Neutrophil (primary cell): ENCODE results near the gene CCL28.

Experiments used
- H3K27ac ChIP-seq: fragments of 200-600 bp; sonication (generic); 2 replicates; pipeline ENCODE4 v1.5.1; 2016; ENCODE audit warnings: mild to moderate bottlenecking, moderate library complexity
- H3K27me3 ChIP-seq: fragments of 200-600 bp; sonication (generic); 2 replicates; pipeline ENCODE4 v1.6.0; 2016; ENCODE audit warnings: mild to moderate bottlenecking
- H3K36me3 ChIP-seq: fragments of 200-600 bp; sonication (generic); 2 replicates; pipeline ENCODE4 v1.5.1; 2017
- H3K4me1 ChIP-seq, 2 experiments: fragments of 200-600 bp in 1 of 2; sonication (generic) in 1 of 2; 1 replicate in 1 of 2; 2 replicates in 1 of 2; pipeline versions ENCODE4 v1.5.1 to v1.6.1; 2013 to 2016; ENCODE audit warnings: low read depth in 1 of 2, low read length in 1 of 2, mild to moderate bottlenecking in 1 of 2, moderate library complexity in 1 of 2; ENCODE audit not compliant: control insufficient read depth in 1 of 2, insufficient read depth in 1 of 2
- H3K4me3 ChIP-seq, 2 experiments: fragments of 200-600 bp in 1 of 2; sonication (generic) in 1 of 2; 1 replicate in 1 of 2; 2 replicates in 1 of 2; pipeline ENCODE4 v1.5.1; 2013 to 2016; ENCODE audit warnings: low read depth in 1 of 2, low read length in 1 of 2, mild to moderate bottlenecking in 1 of 2, moderate library complexity in 1 of 2
- H3K9me3 ChIP-seq: fragments of 200-600 bp; sonication (generic); 2 replicates; pipeline ENCODE4 v1.5.1; 2016
- CTCF ChIP-seq: fragments of 200-600 bp; sonication (generic); IDR thresholded peaks from 2 replicates; pipeline ENCODE4 v1.5.1; 2016; ENCODE audit warnings: antibody characterized with exemption

CCL28 gene

DNA sequence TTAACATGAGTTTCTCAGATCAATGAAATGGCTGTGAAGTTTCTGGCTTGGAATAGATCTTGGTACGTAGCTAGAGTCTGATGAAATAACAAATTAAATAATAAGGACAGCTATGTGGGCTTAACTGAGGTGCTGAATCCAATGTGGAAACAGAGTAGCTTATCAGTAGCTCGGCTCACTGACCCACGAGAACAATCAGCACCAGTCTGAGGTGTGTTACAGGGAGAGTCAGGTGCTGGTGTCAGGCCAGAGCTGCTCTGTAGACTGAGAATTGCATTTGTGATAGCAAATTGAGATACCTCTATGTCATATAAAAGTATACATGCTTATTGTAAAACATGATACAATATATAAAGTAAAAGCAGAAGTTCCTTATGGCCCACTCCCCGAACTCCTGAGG lies 21.2 kb upstream of the CCL28 start:
- no peak overlapping the region for H3K27ac ChIP-seq
- TF ChIP-seq CTCF = no peak
- H3K4me1 ChIP-seq = no peaks in the 10 kb centered on the region
- no peaks in the 10 kb centered on the region for H3K27me3 ChIP-seq
- H3K4me3 ChIP-seq = no peak overlapping the region
- no peaks in the 10 kb centered on the region for H3K9me3 ChIP-seq
- H3K36me3 ChIP-seq = no peaks in the 10 kb centered on the region

DNA sequence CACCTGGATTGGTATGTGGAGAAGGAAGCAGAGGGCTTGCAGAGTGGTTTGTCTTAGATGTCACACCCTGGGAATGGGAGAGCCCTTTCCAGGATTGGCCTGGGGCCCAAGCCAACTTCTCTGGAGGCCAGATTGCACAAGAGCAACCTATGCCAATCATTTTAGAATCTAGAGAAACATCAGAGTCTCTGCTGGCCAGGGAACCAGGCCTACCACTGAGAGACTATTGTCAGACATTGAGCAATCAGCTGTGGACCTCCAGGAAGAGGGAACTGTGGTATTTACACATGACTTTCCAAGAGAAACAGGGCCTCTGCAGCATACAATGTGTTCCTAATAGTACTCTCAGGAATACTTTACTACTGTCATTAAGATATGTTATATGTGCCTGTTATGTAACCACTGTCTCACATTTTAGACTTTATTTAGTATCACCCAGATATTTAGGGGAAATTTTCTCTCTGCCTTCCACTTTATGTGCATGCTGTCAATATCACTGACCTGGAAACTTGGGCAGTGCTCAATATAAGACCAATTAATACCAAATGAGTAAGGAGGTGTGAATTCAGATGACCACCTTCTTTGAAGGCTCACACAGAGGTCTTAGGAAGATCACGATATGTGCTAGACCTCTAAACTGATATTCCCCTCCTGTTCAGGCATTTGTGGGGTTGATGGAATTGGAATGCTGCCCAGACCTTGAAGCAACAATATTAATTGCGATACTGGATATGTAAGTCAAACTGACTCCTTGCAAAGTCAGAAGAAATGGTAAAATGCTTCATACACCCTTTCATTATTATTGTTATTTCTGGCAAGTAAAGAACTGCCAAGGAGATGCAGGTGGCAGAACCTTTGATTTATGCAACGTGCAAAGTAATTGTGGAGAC lies 20.5 kb upstream of the CCL28 start:
- TF ChIP-seq CTCF = no peak
- no peaks in the 10 kb centered on the region for H3K4me1 ChIP-seq
- no peak overlapping the region for H3K27ac ChIP-seq
- no peak overlapping the region for H3K4me3 ChIP-seq
- no peaks in the 10 kb centered on the region for H3K36me3 ChIP-seq
- no peaks in the 10 kb centered on the region for H3K9me3 ChIP-seq
- no peaks in the 10 kb centered on the region for H3K27me3 ChIP-seq

DNA sequence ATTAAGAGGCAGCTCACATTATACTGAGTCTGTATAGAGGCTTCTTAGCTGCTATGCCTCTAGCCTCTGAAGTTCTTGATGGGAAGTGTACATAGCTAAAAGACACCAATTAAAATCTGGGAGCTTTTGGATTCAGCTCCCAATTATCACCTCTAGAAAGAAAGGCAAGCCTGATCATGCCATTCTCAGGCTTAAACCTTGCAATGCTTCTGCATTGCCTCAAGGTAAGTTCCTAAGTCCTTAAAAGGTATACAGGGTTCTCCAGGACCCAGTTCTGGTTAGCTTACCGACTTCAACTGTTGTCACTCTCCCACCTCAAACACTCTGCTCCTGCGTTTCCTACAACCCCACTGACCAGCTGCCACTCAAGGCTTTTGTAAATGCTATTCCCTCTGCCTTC lies 17.5 kb upstream of the CCL28 start:
- no peak for TF ChIP-seq CTCF
- no peak overlapping the region for H3K27ac ChIP-seq
- no peaks in the 10 kb centered on the region for H3K27me3 ChIP-seq
- H3K4me3 ChIP-seq = no peak overlapping the region
- no peaks in the 10 kb centered on the region for H3K36me3 ChIP-seq
- H3K4me1 ChIP-seq = no peaks in the 10 kb centered on the region
- H3K9me3 ChIP-seq = no peaks in the 10 kb centered on the region

GRCh38 chr5:43429016-43429415 lies 16.8 kb upstream of the CCL28 start:
- H3K36me3 ChIP-seq = no peaks in the 10 kb centered on the region
- no peak overlapping the region for H3K4me3 ChIP-seq
- no peaks in the 10 kb centered on the region for H3K4me1 ChIP-seq
- H3K27me3 ChIP-seq = no peaks in the 10 kb centered on the region
- H3K27ac ChIP-seq = no peak overlapping the region
- TF ChIP-seq CTCF = no peak
- no peaks in the 10 kb centered on the region for H3K9me3 ChIP-seq

- no peak overlapping the region for H3K27ac ChIP-seq
- H3K4me3 ChIP-seq = no peak overlapping the region
- no peak for TF ChIP-seq CTCF
- H3K36me3 ChIP-seq = no peaks in the 10 kb centered on the region
- no peaks in the 10 kb centered on the region for H3K27me3 ChIP-seq
- H3K4me1 ChIP-seq = no peaks in the 10 kb centered on the region
- no peaks in the 10 kb centered on the region for H3K9me3 ChIP-seq
Observed at GRCh38 chr5:43427306-43427705, 15.1 kb upstream of the CCL28 start.
